GM21381 (cell line): ENCODE measurements around the gene KRT84.

ENCODE experiments used
- ATAC-seq: cut with Tn5 transposase; IDR thresholded peaks from one replicate; pipeline ENCODE4 v1.9.1; 2021; ENCODE audit warnings: mild to moderate bottlenecking, moderate library complexity; ENCODE audit not compliant: unreplicated experiment

The KRT84 gene

GRCh38 chr12:52389313-52390207 is 4.1 kb upstream of the KRT84 start:
- no peak for ATAC-seq

- ATAC-seq, result no peak
These were observed 2.4 kb upstream of the KRT84 start for GRCh38 chr12:52387859-52388258.

GRCh38 chr12:52383331-52383730 is 2.1 kb downstream of the KRT84 start:
- no peak for ATAC-seq

GRCh38 chr12:52382854-52383253 is 2.6 kb downstream of the KRT84 start:
- ATAC-seq, result no peak

- ATAC-seq, result no peak
These were observed 4.2 kb downstream of the KRT84 start for GRCh38 chr12:52381206-52381605.

- ATAC-seq, result no peak
These were observed 5.2 kb downstream of the KRT84 start for GRCh38 chr12:52380271-52380694.

- no peak for ATAC-seq
These were observed 5.9 kb downstream of the KRT84 start for GRCh38 chr12:52379536-52379935.

- no peak for ATAC-seq
These were observed 7.4 kb downstream of the KRT84 start for GRCh38 chr12:52378091-52378490.

GRCh38 chr12:52377266-52377665 is 8.2 kb downstream of the KRT84 start:
- ATAC-seq, result no peak

- ATAC-seq, result no peak
These were observed 13.0 kb downstream of the KRT84 start for GRCh38 chr12:52372216-52373154.

GRCh38 chr12:52371716-52372115 is 13.7 kb downstream of the KRT84 start:
- ATAC-seq, result no peak

GRCh38 chr12:52370926-52371608 is 14.4 kb downstream of the KRT84 start:
- ATAC-seq, result no peak

- ATAC-seq, result no peak
These were observed 15.6 kb downstream of the KRT84 start for GRCh38 chr12:52369809-52370208.

GRCh38 chr12:52369211-52369610 is 16.2 kb downstream of the KRT84 start:
- no peak for ATAC-seq

- no peak for ATAC-seq
These were observed 16.9 kb downstream of the KRT84 start for GRCh38 chr12:52368508-52368907.

GRCh38 chr12:52367876-52368275 is 17.6 kb downstream of the KRT84 start:
- no peak for ATAC-seq

- no peak for ATAC-seq
These were observed 18.5 kb downstream of the KRT84 start, which contains the start of gene KRT85 for GRCh38 chr12:52366738-52367485. Gene KRT85, minus strand, starts transcription at chr12:52367481. Its CDS starts 76 bp downstream, at chr12:52367405.

GRCh38 chr12:52364901-52365489 is 20.5 kb downstream of the KRT84 start:
- no peak for ATAC-seq

- ATAC-seq, result no peak
These were observed 21.4 kb downstream of the KRT84 start for GRCh38 chr12:52364061-52364460.
